Endothelial cell of coronary artery (primary cell): Measurements from ENCODE around the gene VTA1. TPM values are rescaled to one million over a fixed set of nuclear protein-coding genes. Genes with fewer than 3 reads are reported as not detected.

Experiments used
- total RNA-seq: library from RNA; depleted of rRNA; stranded (reverse); fragments of >200 nt; gene quantifications from 2 replicates; pipeline ENCODE4 v1.2.3, GENCODE V29; 2014

VTA1 gene
- total RNA-seq, result 32.2 and 34.9 TPM in 2 replicates

DNA sequence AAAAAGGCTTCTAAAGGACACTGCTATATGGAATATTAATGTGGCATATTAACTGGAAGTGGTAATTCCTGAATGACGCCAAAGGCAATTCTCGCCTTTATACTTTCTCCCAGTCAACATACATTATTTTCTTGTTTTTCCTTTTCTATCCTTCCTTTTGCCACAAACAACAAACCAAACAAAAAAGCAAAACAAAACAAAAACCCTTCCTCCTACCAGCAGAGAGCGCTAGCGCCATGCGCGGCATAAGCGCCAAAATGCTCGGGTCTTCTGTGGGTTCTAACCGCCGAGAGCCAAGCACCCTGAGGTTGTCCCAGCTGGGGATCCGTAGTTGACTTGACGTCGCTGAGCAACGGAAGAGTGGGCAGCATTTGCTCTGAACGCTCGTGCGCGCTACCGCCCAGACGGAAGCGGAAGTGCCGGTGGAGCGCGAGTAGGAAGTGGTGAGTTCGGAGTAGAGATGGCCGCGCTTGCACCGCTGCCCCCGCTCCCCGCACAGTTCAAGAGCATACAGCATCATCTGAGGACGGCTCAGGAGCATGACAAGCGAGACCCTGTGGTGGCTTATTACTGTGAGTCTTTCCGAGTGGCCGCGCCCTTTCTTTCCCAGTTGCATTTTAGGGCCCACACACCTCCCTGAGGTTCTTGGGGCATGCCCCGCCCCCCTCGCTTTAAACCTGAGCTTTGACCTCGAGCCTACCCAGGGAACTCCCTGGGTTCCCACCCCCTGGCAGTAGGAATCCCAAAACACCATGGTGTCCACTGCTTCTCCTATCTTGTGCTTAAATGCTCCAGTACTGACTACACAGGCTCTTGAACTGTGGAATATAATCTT, at the start of gene VTA1, which contains the start of gene NMBR:
TSS of gene VTA1 (plus strand) at position 436 of the 835 bp plus-strand sequence. CDS start at position 461, 25 bp downstream.
TSS of gene NMBR (minus strand) at position 295 of the 835 bp plus-strand sequence. CDS start 58,464 bp downstream, outside the sequence.

GRCh38 chr6:142132625-142133024, 14.4 kb upstream of the VTA1 start, which contains the start of gene GJE1:
TSS of gene GJE1 (plus strand) at chr6:142132925. CDS start at chr6:142133159, 234 bp downstream.

Other genes starting within 250 kb of the VTA1 start
- gene GJE1, start 14.3 kb upstream of the VTA1 start, total RNA-seq, result not detected in 2 replicates
- gene NMBR, start 141 bp upstream of the VTA1 start, total RNA-seq, result not detected in 2 replicates
- gene ADGRG6, start 154.7 kb downstream of the VTA1 start, total RNA-seq, result 5.3 and 85.2 TPM in 2 replicates